NCI-H82 treated with DMSO at 0.1 percent for 48 hours (cell line): ENCODE data around the gene TMEM54.

Experiments
- DNase-seq: peaks from one replicate; lab custom pipeline; 2025; ENCODE audit not compliant: unreplicated experiment; lab: John Stamatoyannopoulos, UW

Gene TMEM54

GRCh38 chr1:32883338-32884031 is 17.7 kb downstream of the TMEM54 start:
- peak; percentile 69 for DNase-seq

- DNase-seq = peak; percentile 98
These were observed 19.0 kb downstream of the TMEM54 start for GRCh38 chr1:32881871-32882850.

GRCh38 chr1:32881291-32881690 is 19.9 kb downstream of the TMEM54 start:
- peak; percentile 65 for DNase-seq

GRCh38 chr1:32878637-32879041 is 22.6 kb downstream of the TMEM54 start:
- DNase-seq = no peak

GRCh38 chr1:32878183-32878582 is 23.0 kb downstream of the TMEM54 start:
- DNase-seq = no peak

DNA sequence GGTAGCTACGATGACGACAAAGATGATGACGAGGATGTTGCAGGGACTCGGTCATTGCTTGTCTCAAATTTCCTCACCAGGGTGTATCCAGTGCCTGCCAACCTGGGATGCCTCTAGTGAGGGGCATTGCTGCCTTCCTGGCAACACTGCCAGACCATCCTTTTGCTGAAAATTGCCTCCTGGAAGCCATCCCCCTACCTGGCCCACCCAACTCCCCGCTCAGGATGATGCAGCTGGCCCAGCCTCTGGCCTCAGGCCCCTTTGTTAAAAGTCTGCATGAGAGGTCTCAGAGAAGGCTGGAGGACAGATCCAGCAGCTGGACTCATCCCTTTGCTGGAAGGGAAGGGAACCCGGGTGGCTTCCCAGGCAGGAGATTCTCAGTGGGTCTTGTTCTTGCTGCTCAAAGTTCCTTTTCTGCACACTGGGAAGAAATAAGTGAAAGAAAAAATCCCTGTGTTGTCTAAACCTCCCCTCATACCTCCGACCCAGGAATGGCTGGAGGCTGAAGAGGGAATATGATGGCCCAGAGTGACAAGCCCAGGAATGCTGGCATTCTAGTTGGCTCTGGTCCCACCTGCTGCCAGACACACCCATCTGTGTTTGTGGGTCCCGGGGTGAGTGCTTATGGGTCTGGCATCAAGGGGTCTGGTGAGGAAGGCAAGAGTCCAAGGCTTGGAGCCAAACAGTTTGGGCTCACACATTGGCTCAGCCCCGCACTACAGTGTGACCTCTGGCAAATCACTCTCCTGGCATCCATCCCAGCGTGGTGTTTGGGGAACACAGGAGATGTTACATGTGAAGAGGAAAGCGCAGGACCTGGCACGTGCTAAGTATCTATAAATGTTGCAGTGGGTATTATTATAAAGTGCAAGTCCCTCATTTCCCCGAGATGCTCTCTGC is 23.7 kb downstream of the TMEM54 start:
- no peak for DNase-seq

DNA sequence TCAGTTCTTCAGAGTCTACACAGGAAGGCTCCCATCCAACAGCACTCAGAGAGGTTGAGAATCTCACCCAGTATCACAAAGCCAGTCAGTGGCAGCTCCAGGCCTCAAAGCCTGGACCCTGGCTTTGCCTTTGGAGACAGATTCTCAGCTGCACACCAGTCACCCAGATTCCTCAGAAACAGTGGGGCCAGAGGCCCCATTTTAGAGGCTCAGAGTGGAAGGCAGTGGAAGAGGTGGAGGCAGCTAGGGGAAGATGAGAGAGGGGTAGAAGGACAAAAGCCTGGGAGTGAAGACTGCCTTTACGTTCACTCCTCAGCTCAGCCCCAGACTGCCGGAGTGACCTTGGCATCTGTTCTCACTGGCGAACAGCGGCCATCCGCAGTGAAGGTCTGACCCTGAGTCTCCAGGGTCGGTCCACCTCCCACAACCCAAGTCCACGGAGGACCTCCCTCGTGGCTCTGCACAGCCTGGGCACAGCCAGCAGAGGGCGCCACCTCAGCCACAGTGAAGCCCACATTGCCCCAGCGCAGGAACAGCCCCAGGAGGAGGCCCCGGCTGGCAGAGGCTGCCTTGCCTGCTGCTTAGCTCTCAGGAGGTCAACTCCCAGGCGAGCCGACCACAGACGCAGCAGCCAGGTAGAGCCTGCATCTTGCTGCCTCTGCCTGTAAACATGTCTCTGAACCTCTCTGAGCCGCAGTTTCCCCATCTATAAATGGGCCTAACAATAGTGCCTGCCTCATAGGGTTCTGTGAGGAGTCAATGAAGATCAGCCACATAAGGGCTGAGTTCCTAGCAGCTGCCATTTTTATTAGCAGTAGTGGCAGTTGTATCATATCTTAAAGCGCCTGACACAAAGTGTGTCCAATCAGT is 24.6 kb downstream of the TMEM54 start:
- DNase-seq = peak; percentile 67

GRCh38 chr1:32874860-32875752 is 26.1 kb downstream of the TMEM54 start:
- no peak for DNase-seq

DNA sequence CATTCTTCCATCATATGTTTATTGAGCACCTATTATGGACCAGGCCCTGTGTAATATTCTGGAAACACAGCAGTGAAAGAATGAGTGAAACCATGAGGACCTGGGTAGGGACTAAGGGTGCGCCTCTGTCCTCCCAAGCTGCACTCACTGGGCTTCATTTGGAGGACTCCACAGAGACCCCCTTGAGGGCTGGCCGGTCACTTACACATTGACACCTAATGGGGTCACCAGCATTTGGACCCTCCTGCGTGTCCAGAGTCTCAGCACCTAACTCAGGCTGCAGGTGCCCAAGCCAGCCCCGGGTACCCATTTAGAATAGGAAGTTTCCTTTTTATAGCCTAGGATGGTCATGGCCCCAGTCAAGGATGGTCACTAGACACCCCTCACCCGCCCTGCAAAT is 27.7 kb downstream of the TMEM54 start:
- DNase-seq = no peak

DNA sequence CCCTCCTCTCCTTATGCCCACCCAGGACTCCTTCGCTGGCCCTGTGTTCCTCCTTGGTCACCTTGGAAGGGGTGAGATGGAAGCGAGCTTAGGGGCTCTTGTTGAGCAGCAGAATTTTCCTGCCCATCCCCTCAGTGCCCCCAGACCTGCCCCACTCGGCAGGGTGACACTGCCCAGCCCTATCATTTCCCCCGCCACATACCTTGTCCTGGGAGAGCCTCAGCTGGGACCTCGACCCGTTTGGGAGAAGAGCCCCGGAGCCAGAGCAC is 29.1 kb downstream of the TMEM54 start:
- DNase-seq = no peak

- peak; percentile 30 for DNase-seq
These were observed 29.6 kb downstream of the TMEM54 start for GRCh38 chr1:32871364-32872191.

GRCh38 chr1:32870615-32871363 is 30.4 kb downstream of the TMEM54 start, which contains the start of gene FNDC5:
Gene FNDC5 (minus strand): TSS chr1:32870912.
- DNase-seq = no peak

DNA sequence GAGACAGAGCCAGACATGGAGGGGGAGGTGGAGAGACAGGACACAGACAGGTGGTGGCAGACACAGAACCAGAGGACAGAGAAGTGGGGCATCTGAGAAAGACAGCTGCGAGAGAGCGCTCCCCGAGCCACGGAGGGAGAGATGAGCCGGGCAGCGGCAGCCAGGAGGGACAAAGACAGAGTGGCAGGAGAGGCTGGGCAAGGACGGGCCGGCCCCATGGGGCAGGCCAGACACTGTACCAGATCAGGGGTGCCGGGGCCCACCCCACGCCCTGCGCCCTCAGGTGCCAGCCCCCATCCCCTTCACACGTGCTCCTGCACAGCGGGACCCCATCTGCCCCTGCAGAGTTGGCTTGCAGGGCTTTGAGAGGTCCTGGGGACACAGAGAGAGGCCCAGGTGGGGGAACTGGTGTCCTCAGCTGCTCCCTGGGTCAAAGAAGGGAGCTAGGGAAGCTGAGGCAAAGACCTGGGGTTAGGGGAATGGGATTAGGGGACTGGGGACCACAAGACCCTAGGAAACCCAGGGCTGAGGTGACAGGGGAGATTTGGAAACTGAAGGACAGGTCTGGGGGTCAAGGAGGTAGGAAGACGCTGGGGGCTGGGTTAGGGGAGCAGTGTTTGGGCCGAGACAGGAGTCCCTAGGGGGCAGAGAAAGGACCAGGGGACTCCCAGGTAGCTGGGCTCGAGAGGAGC is 31.1 kb downstream of the TMEM54 start:
- DNase-seq = no peak

DNA sequence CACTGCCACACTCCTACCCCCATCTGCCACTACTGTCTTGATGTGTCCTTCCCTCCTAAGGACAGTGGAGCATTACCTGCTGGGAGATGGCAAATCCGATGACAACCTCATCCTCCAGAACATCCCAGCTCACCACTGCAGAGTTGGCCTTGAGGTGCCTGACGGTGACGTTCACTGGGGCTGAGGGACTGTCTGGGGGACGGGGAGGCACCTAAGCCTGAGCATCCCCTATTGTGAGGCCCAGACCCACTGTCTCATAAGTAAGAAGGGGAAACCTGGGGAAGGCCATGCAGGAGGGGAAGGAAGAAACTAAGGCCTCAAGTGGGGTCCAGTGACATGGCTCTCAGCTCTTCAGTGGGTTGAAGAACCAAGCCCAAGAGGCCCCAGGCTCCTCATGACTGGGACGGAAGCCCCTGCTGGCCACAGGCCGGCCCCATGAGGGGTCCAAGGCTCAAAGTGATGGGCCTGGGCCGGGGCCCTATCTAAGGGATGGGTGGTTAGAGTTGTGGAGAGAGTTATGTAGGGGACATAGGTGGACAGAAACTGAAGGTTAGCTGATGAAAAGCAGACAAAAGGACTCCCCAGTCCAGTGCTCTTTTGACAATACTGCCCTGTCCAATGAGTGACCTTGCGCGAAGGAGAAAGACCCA is 32.3 kb downstream of the TMEM54 start:
- DNase-seq = no peak

GRCh38 chr1:32868085-32868484 is 33.1 kb downstream of the TMEM54 start:
- DNase-seq = no peak

GRCh38 chr1:32867671-32868070 is 33.5 kb downstream of the TMEM54 start:
- DNase-seq = no peak

GRCh38 chr1:32867151-32867550 is 34.0 kb downstream of the TMEM54 start:
- DNase-seq = no peak
